Right atrium auricular region (tissue), 2 donors: ENCODE results near the gene CAPG. TPM values are rescaled to one million over a fixed set of nuclear protein-coding genes. Genes with fewer than 3 reads are reported as not detected.

Experiments
- DNase-seq: peaks from one replicate; pipeline ENCODE4 v3.0.0-alpha.2; 2019; ENCODE audit warnings: low spot score
- H3K27ac ChIP-seq, 2 donors: fragments of 200-600 bp; sonication (generic); 1 replicate in 1 of 2; 2 replicates in 1 of 2; pipeline ENCODE4 v1.5.1; 2016 to 2019
- H3K27me3 ChIP-seq, 2 donors: fragments of 200-600 bp; sonication (generic); one replicate each; pipeline versions ENCODE4 v1.5.1 to v1.6.0; 2017 to 2019
- H3K36me3 ChIP-seq: fragments of 200-600 bp; sonication (generic); one replicate; pipeline ENCODE4 v1.5.1; 2016
- H3K4me1 ChIP-seq, 2 donors: fragments of 200-600 bp; sonication (generic); one replicate each; pipeline versions ENCODE4 v1.5.1 to v1.6.0; 2017 to 2019
- H3K4me3 ChIP-seq, 2 donors: fragments of 200-600 bp; sonication (generic); 1 replicate in 1 of 2; 2 replicates in 1 of 2; pipeline ENCODE4 v1.5.1; 2017 to 2019; ENCODE audit warnings: mild to moderate bottlenecking in 1 of 2, moderate library complexity in 1 of 2
- H3K9me3 ChIP-seq, 2 donors: fragments of 200-600 bp; sonication (generic); one replicate each; pipeline ENCODE4 v1.5.1; 2019
- total RNA-seq, 2 donors: library from RNA; depleted of rRNA; stranded (reverse); fragments of >200 nt; gene quantifications; one replicate each; pipeline ENCODE4 v1.1.0, GENCODE V29; 2016
- TF ChIP-seq, protein P1 (sequence below), 2 donors: fragments of 200-600 bp; sonication (generic); IDR thresholded peaks; one replicate each; pipeline ENCODE4 v1.5.1; 2019; ENCODE audit warnings: antibody characterized with exemption in 2 of 2

The CAPG gene
- total RNA-seq, 2 donors from 2014 or later = 8.7 to 43.4 TPM

DNA sequence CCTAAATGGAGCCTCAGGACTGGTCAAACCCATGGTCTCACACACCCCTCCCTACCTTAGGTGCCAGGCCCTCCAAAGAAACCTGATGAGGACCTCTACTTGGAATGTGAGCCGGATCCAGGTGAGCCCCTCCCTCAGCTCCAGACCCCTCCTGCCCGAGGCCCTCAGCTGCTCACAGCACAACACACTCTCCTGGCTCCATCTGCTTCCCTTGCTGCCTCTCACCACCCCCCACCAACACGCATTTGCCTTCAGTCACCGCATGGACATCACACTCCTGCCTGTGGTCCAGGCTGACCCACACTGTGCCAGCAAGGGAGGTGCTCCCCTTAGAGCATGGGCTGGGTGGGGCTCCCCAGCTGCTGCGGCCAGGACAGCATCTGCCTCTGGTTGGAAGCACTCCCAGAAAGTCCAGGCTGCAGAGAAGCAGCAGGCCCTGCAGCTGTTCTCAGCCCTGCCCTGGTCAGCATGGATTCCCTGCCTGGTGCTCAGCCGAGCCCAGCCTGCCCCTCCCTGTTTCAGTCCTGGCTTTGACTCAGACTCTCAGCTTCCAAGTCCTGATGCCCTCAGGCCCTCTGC, 23.4 kb upstream of the CAPG start:
- H3K27me3 ChIP-seq = no peaks in the 10 kb centered on the region
- TF ChIP-seq, protein P1, sequence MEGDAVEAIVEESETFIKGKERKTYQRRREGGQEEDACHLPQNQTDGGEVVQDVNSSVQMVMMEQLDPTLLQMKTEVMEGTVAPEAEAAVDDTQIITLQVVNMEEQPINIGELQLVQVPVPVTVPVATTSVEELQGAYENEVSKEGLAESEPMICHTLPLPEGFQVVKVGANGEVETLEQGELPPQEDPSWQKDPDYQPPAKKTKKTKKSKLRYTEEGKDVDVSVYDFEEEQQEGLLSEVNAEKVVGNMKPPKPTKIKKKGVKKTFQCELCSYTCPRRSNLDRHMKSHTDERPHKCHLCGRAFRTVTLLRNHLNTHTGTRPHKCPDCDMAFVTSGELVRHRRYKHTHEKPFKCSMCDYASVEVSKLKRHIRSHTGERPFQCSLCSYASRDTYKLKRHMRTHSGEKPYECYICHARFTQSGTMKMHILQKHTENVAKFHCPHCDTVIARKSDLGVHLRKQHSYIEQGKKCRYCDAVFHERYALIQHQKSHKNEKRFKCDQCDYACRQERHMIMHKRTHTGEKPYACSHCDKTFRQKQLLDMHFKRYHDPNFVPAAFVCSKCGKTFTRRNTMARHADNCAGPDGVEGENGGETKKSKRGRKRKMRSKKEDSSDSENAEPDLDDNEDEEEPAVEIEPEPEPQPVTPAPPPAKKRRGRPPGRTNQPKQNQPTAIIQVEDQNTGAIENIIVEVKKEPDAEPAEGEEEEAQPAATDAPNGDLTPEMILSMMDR (IDR thresholded peaks at IDR 0.05) = no peak
- H3K4me1 ChIP-seq = peaks cover 0 to 57% of the 10 kb centered on the region in 2 donors
- no peak overlapping the region for H3K4me3 ChIP-seq
- H3K36me3 ChIP-seq = no peaks in the 10 kb centered on the region
- DNase-seq = peak; percentile 87
- peak overlapping the region; percentile 95 to 97 for H3K27ac ChIP-seq
- no peaks in the 10 kb centered on the region for H3K9me3 ChIP-seq

DNA sequence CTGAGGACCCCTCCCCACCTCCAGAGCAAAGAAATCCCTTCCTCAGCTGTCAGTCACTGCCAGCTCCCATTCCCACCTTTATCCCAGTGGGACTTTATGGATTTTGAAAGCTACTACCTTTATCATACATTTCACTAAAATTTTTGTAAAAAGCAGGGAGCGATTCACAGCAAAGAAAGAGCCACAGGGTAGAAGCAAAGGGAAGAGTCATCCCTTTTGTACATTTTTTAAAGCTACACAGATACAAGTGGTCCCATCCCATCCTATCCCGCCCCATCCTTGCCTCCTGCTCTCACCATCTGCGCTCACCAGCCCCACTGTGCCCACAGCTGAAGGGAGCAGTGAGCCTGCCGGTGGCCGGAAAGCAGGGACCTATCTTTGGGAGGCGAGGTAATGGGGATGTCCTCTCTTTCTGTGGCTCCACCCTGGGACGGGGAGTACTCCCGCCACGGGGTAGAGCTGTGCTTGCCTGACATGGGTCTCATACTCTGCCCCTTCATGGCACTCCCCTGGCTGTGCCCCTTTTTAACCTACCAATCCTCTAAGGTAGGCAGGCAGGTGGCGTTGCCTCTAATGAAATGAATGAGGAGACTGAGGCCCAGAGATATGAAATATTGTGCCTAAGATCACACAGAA, 21.5 kb upstream of the CAPG start:
- peaks cover 0 to 39% of the 10 kb centered on the region in 2 donors for H3K4me1 ChIP-seq
- TF ChIP-seq, protein P1 (IDR thresholded peaks at IDR 0.05) = no peak
- no peak overlapping the region for H3K27ac ChIP-seq

DNA sequence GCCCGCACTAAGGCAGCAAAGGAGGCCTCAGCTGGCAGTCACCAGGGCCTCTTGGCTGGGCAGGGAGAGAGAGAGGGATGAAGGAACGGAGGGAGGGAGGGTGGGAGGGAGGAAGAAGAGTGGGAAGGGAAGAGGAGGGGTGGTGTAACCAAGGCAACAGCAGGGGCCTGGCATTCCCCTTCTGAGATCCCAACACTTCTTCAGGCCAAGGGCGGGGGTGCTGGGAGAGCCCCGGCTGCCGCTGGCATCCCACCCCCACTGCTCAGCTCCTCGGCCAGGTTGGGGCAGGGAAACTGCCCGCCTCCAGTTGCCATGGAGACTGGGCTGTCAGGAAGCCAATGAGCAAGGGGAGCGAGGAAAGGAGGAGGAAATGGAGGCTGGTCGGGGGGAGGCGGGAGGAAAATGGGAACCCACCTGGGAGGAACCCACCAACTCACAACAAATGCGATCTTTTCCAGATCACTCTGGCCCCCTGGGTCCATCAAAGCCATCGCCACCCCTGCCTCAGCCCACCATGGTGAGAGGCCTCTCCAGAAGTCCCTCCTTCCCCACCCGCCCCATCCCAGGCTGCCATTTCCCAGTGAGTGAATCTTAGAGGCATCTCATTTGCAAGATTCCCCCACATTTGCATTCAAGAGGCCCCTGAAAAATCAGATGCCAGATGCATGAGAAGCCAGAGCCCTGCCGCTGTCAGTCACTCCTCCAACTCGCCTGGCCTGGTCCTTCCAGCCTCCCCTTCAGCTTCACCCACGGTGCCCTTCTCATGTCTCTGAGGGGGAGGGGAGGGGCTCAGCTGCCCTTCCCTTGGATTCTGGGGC, 20.8 kb upstream of the CAPG start:
- H3K9me3 ChIP-seq = no peaks in the 10 kb centered on the region
- H3K4me3 ChIP-seq = no peak overlapping the region
- no peak for DNase-seq
- peaks cover 0 to 32% of the 10 kb centered on the region in 2 donors for H3K4me1 ChIP-seq
- H3K27me3 ChIP-seq = no peaks in the 10 kb centered on the region
- H3K36me3 ChIP-seq = no peaks in the 10 kb centered on the region
- no peak overlapping the region for H3K27ac ChIP-seq
- TF ChIP-seq, protein P1 (IDR thresholded peaks at IDR 0.05) = no peak

More for the DNA sequence above, 21.5 kb upstream of the CAPG start:
- Histone ChIP-seq H3K9me3 (no peaks in the 10 kb centered on the region), H3K27me3 (no peaks in the 10 kb centered on the region), H3K36me3 (no peaks in the 10 kb centered on the region), H3K4me3 (no peak overlapping the region)
- DNase-seq = no peak

DNA sequence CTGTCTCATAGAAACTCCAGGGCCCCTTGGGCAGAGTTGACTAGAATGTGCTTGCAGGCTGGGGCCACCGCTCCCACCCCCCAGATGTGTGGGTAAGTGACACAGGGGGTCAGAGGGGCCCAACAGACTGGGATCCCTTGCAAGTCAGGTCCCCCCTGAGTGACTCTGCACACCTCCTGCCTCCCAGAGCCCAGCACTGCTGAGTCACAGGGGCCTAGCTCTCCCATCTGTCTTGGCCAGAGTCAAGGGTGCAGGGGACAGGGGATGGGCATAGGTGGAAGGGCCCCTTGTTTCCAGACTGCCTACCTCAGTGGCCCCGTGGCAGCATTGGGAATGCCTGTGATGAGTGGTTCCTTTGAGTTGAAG, 19.7 kb upstream of the CAPG start:
- TF ChIP-seq, protein P1 (IDR thresholded peaks at IDR 0.05) = no peak
- DNase-seq = no peak

DNA sequence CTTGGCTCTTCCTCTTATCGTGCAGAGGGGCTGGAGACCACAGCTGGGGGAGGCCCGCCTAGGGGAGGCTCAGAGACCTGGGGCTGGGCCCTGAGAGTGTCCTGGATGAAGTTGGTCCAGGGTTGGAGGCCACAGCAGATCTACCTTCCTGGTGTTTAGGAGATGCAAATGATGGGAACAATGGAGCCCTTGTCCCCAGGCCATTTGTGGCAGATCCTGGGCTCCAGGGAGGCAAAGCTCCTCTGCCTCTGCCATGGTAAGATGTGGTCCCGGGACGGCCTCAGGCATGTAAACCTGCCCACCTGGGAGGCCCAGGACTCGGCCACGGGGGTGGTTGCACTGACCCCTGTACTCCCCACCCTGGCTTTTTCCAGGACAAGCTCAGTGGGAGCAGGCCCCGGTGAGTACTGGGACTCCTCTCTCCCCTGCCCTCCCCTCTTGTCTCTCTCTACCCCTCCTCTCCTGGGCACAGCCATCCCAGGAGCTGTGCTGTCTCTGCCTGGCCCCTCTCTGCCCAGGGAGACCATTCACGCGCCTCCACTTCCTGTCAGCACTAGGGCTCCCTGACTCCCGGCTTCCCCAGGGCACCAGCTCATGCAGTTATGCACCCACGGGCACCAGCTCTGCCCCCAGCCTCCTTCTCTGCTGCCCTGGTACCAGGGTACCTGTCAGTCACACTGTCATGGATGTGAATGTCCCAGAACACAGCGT, 19.2 kb upstream of the CAPG start:
- Histone ChIP-seq H3K27ac (no peak overlapping the region), H3K36me3 (no peaks in the 10 kb centered on the region), H3K4me3 (no peak overlapping the region), H3K27me3 (no peaks in the 10 kb centered on the region), H3K4me1 (peaks cover 0 to 18% of the 10 kb centered on the region in 2 donors), H3K9me3 (no peaks in the 10 kb centered on the region)
- no peak for DNase-seq
- TF ChIP-seq, protein P1 (IDR thresholded peaks at IDR 0.05) = no peak

More for the DNA sequence above, 19.7 kb upstream of the CAPG start:
- Histone ChIP-seq H3K36me3 (no peaks in the 10 kb centered on the region), H3K4me1 (peaks cover 0 to 22% of the 10 kb centered on the region in 2 donors), H3K27ac (no peak overlapping the region), H3K27me3 (no peaks in the 10 kb centered on the region), H3K4me3 (no peak overlapping the region), H3K9me3 (no peaks in the 10 kb centered on the region)
